CD4-positive, alpha-beta T cell treated with Interleukin-6 for 4 hours (primary cell): Measurements from ENCODE around the gene RGS17.
"Not testable (repeated sequence)": the region's sequence is repeated elsewhere in the genome, so short reads cannot be mapped to it uniquely, and the experiment has no call there.

Source experiments
- DNase-seq: peaks from one replicate; pipeline ENCODE4 v3.0.0-alpha.2; 2020; ENCODE audit warnings: mixed read lengths

Gene RGS17

DNA sequence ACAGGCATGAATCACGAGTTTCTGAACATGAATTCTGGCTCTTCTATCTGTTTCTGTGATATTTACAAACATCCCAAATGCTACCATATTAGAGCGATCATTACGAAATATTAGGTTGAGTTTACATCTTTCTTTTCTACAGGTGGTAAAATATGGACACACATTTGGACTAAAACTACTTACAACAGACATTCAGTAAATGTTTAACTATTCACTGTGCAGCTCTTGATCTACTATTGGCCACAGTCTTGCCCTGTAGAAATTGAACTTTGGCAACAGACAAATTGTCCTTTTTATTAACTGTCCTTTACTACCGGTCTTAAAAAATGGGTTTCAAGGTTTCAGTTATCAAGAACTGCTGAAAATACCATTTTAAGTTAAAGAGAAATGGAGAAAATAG lies 102.1 kb downstream of the RGS17 start:
- DNase-seq, result no peak

- DNase-seq, result no peak
These were observed 102.8 kb downstream of the RGS17 start for GRCh38 chr6:153028286-153028685.

GRCh38 chr6:153027480-153027879 lies 103.6 kb downstream of the RGS17 start:
- no peak for DNase-seq

- no peak for DNase-seq
These were observed 106.4 kb downstream of the RGS17 start for GRCh38 chr6:153024709-153025017.

DNA sequence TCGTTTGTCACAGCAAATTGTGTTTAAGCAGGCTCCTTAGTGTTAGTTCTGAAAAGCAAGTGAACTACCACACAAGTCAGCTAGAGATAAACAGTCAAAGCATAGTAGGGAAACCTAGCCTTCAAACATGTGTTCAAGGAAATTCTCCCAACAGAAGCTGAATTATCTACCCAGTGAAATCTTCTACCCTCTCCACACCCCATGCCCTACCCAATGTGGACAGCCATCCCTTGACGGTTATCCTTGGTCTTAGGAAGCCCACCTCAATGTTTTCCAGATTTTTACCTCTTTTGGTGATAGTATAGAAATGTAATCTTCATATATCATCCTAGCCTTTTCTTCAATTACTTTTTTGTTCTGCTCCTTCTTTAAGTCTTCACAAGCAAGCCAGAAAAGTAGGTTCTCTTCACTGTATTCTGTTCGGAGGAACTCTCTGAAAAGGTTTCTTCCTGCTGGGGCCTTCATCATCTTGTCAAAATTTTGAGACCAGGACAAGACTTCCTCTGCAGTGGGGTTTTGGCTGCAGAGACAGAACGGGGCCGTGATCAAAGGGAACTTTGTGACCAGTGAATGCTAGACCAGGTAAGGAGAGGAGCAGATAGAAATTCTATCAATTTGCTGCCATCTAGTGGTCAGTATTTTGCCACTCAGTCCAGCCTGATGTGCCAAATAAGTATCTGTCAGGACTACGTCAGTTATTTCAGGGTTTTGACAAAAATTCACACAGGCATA lies 106.9 kb downstream of the RGS17 start:
- peak; percentile 51 for DNase-seq

- no peak for DNase-seq
These were observed 112.7 kb downstream of the RGS17 start for GRCh38 chr6:153018355-153018754.

DNA sequence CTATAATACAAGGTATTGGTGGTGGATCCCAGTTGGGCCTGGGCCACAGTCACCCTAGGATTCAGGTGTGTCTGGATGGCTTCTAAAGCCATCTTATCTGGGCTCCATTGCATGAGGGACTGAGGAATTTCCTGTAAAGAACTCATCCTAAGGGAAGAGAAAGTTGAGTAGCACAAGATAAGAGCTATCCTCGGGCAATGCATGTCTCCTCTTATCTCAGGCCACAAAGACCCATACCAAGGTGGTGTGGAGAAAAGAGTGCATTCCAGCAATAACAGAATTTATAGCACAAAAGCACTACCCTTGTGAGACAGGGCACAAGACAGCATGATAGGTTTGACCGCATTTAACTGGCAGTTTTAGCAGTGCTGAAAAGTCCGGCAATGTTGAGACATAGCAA lies 114.2 kb downstream of the RGS17 start:
- no peak for DNase-seq

- DNase-seq, result no peak
These were observed 115.9 kb downstream of the RGS17 start for GRCh38 chr6:153015094-153015640.

- no peak for DNase-seq
These were observed 117.6 kb downstream of the RGS17 start for GRCh38 chr6:153013438-153013837.

GRCh38 chr6:153012856-153013255 lies 118.2 kb downstream of the RGS17 start:
- DNase-seq, result no peak

DNA sequence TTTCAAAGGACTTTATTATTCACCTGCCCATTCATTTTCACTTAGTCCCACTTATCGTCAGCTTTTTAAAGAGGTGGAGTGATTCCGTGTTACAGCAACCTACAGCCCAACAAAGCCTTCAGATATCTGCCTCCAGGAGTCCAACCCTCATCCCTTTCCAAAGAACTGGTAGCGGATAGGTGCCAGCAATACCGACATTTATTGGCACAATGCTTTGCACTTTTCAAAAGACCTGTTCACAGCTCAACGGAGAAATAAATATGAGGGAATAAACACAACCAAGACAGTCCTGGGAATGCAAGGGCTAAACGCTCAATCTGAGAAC lies 127.8 kb downstream of the RGS17 start:
- no peak for DNase-seq

GRCh38 chr6:153002613-153003365 lies 128.3 kb downstream of the RGS17 start, which contains the start of gene MTRF1L:
TSS of gene MTRF1L (minus strand) at chr6:153002709. CDS start at chr6:153002685, 24 bp downstream.
- DNase-seq, result peak; percentile 89

DNA sequence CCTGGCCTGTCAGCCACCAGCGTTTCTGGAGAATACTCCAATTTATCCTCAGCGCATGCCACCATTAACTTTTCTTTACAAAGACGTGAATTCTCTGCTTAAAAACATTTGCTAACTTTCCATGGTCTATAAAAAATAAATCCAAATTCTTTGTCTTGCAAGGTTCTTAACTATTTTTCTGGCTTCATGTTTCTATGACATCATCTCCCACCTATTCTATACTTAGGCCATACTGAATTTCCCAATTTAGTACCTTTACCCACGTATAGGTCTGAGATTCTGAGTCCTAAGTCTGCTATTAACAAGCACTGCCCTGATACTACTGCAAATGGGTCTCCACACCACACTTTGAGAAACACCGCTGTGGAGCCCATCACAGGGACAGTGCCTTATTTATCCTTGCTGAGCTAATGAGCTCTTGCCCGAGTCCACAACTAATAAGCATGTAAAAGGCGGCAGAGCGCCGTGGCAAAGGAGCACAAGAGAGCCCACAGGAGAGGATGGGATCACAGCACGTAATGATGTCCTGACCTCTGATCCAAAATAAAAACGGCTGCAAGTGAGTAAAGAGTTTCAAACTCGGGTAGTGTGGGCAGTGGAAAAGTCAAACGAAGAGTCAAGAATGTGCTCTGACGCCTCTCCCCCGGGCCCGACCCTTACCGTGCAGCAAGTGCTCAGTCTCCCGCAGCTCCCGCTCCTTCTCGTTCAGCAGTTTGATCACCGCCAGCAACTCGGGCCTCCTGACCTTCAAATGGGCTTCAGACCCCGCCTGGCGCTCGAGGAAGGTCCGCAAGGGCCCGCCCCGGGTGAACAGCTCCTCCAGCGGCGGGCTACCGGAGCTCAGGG lies 129.1 kb downstream of the RGS17 start:
- DNase-seq, result peak; percentile 3

DNA sequence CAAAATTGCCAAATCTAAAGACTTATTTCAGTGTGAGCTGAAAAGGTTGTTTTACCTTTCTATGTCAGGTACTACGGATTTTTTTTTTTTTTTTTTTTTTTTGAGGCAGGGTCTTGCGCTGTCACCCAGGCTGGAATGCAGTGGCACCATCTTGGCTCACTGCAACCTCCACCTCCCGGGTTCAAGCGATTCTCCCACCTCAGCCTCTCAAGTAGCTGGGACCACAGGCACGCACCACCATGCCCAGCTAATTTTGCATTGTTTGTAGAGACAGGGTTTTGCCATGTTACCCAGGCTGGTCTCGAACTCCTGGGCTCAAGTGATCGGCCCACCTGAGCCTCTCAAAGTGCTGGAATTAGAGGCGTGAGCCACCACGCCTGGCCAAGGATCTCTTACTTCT lies 130.3 kb downstream of the RGS17 start:
- DNase-seq, result not testable (repeated sequence)

GRCh38 chr6:153000243-153000642 lies 130.8 kb downstream of the RGS17 start:
- DNase-seq, result no peak

- not testable (repeated sequence) for DNase-seq
These were observed 131.5 kb downstream of the RGS17 start for GRCh38 chr6:152999538-152999937.

GRCh38 chr6:152993847-152994246 lies 137.2 kb downstream of the RGS17 start:
- no peak for DNase-seq

- no peak for DNase-seq
These were observed 137.7 kb downstream of the RGS17 start for GRCh38 chr6:152993431-152993830.

GRCh38 chr6:152986978-152987377 lies 144.1 kb downstream of the RGS17 start:
- no peak for DNase-seq

DNA sequence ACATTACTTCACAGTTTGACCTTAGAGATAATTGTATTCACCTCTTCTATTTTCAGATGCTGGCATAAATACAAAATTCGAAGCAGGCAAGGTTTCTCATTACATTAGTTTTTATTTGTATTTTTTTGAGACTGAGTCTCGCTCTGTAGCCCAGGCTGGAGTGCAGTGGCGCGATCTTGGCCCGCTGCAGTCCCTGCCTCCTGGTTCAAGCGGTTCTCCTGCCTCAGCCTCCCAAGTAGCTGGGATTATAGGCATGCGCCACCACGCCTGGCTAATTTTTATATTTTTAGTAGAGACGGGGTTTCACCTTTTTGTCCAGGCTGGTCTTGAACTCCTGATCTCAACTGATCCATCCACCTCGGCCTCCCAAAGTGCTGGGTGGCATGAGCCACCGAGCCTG lies 145.8 kb downstream of the RGS17 start:
- not testable (repeated sequence) for DNase-seq

DNA sequence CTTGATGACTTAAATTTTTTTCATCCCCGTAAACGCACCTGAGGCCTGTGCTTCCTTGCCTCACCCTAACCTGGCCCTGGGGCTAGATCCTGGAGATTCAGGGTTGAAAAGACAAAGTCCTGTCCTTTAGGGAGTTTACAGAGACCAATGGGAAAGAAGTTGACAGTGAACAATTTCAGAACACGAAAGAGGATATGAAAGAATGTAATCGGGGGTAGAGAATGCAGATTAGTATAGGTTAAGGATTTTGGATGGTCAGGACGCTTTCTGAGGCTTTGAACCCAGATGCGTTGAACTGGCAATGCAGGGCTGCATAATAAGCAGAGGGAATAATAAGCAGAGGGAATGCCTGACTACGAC lies 146.6 kb downstream of the RGS17 start:
- DNase-seq, result no peak

DNA sequence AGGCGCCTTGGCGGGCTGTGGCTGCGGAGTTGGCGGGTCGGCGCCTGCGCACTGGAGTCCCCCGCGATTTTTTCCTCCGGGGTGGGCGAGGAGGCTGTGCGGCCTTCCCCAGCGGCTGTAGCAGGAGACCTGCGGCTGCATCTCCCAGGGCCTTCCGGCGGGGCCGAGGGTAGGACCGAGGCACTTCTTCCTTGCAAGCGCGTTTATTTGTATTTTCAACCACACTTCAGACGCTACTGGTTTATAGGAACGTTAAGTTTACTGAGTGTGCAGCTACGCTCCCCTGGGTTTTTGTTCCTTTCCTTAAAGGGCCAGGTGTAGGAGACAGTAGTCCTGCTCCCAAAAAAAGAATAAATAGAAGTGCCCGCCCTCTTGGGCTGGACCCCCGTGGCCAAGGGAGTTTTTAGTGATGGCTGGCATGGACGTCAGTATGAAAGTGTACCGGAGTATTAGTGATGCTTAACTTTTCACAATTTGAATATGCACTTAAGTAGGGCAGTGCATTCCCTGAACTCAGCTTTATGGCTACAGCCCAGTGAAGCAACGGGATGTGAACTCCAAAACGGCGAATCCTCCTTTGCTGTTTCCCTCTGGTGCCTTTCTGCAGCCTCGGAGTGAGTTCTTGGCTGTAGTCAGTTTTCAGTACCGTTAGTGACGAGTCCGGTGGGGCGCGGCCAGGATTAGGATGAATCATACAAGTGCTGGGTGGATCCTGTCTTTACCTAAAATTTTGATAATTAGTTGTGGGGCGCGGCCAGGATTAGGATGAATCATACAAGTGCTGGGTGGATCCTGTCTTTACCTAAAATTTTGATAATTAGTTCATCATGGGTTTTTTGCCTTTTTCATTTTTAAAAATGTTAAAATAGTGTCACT lies 147.2 kb downstream of the RGS17 start:
- peak; percentile 95 for DNase-seq
